Neutrophil (primary cell): ENCODE results near the gene LDLRAD1.

ENCODE experiments used
- H3K27ac ChIP-seq: fragments of 200-600 bp; sonication (generic); 2 replicates; pipeline ENCODE4 v1.5.1; 2016; ENCODE audit warnings: mild to moderate bottlenecking, moderate library complexity
- H3K27me3 ChIP-seq: fragments of 200-600 bp; sonication (generic); 2 replicates; pipeline ENCODE4 v1.6.0; 2016; ENCODE audit warnings: mild to moderate bottlenecking
- H3K36me3 ChIP-seq: fragments of 200-600 bp; sonication (generic); 2 replicates; pipeline ENCODE4 v1.5.1; 2017
- H3K4me1 ChIP-seq, 2 experiments: fragments of 200-600 bp in 1 of 2; sonication (generic) in 1 of 2; 1 replicate in 1 of 2; 2 replicates in 1 of 2; pipeline versions ENCODE4 v1.5.1 to v1.6.1; 2013 to 2016; ENCODE audit warnings: low read depth in 1 of 2, low read length in 1 of 2, mild to moderate bottlenecking in 1 of 2, moderate library complexity in 1 of 2; ENCODE audit not compliant: control insufficient read depth in 1 of 2, insufficient read depth in 1 of 2
- H3K4me3 ChIP-seq, 2 experiments: fragments of 200-600 bp in 1 of 2; sonication (generic) in 1 of 2; 1 replicate in 1 of 2; 2 replicates in 1 of 2; pipeline ENCODE4 v1.5.1; 2013 to 2016; ENCODE audit warnings: low read depth in 1 of 2, low read length in 1 of 2, mild to moderate bottlenecking in 1 of 2, moderate library complexity in 1 of 2
- H3K9me3 ChIP-seq: fragments of 200-600 bp; sonication (generic); 2 replicates; pipeline ENCODE4 v1.5.1; 2016
- CTCF ChIP-seq: fragments of 200-600 bp; sonication (generic); IDR thresholded peaks from 2 replicates; pipeline ENCODE4 v1.5.1; 2016; ENCODE audit warnings: antibody characterized with exemption

The LDLRAD1 gene

GRCh38 chr1:53963460-53963859 is 54.5 kb downstream of the LDLRAD1 start:
- Histone ChIP-seq H3K9me3 (no peaks in the 10 kb centered on the region), H3K4me1 (peaks cover 14 to 15% of the 10 kb centered on the region in 2 experiments), H3K4me3 (no peak overlapping the region), H3K27me3 (no peaks in the 10 kb centered on the region), H3K36me3 (peaks cover 62% of the 10 kb centered on the region), H3K27ac (peak overlapping the region; percentile 71)
- no peak for TF ChIP-seq CTCF

- Histone ChIP-seq H3K4me3 (no peak overlapping the region), H3K4me1 (peaks cover 17 to 18% of the 10 kb centered on the region in 2 experiments), H3K36me3 (peaks cover 51% of the 10 kb centered on the region), H3K27ac (no peak overlapping the region), H3K27me3 (no peaks in the 10 kb centered on the region), H3K9me3 (no peaks in the 10 kb centered on the region)
- no peak for TF ChIP-seq CTCF
Observed at GRCh38 chr1:53962395-53962794, 55.6 kb downstream of the LDLRAD1 start.

- H3K9me3 ChIP-seq: no peaks in the 10 kb centered on the region
- peak; percentile 62 for TF ChIP-seq CTCF
- peaks cover 34 to 35% of the 10 kb centered on the region in 2 experiments for H3K4me1 ChIP-seq
- H3K27me3 ChIP-seq: no peaks in the 10 kb centered on the region
- H3K36me3 ChIP-seq: peaks cover 34% of the 10 kb centered on the region
- H3K4me3 ChIP-seq: no peak overlapping the region
- no peak overlapping the region for H3K27ac ChIP-seq
Observed at GRCh38 chr1:53959664-53960250, 58.2 kb downstream of the LDLRAD1 start.
